ENCODE results near the gene SRCAP.

SRCAP gene

GRCh38 chr16:30760577-30761426 lies 61.8 kb downstream of the SRCAP start:
- no peak for DNase-seq

- DNase-seq: peak; percentile 35 to 76
These were observed 62.5 kb downstream of the SRCAP start for GRCh38 chr16:30761427-30761927.

- DNase-seq: peak; percentile 98 to 99
These were observed 63.2 kb downstream of the SRCAP start, which contains the start of the genes CFAP119 and RNF40 for GRCh38 chr16:30761928-30762902. Gene CFAP119, minus strand, starts transcription at chr16:30762062. Its CDS starts 314 bp downstream, at chr16:30761748. Gene RNF40, plus strand, starts transcription at chr16:30762322. Its CDS starts 224 bp downstream, at chr16:30762546.

- no peak for DNase-seq
These were observed 64.2 kb downstream of the SRCAP start for GRCh38 chr16:30762991-30763725.

- no peak for DNase-seq
These were observed 65.1 kb downstream of the SRCAP start for GRCh38 chr16:30764086-30764485.

- no peak for DNase-seq
These were observed 66.0 kb downstream of the SRCAP start for GRCh38 chr16:30764816-30765465.

- DNase-seq: no peak
These were observed 67.4 kb downstream of the SRCAP start for GRCh38 chr16:30766206-30766932.

- DNase-seq: no peak
These were observed 67.9 kb downstream of the SRCAP start for GRCh38 chr16:30766933-30767284.

- no peak for DNase-seq
These were observed 68.9 kb downstream of the SRCAP start for GRCh38 chr16:30767767-30768465.

- no peak for DNase-seq
These were observed 69.7 kb downstream of the SRCAP start for GRCh38 chr16:30768583-30769181.

- DNase-seq: peak in 1 of 2 experiments; percentile 31
These were observed 70.6 kb downstream of the SRCAP start for GRCh38 chr16:30769379-30770089.

- DNase-seq: no peak
These were observed 72.8 kb downstream of the SRCAP start for GRCh38 chr16:30771726-30772125.

- DNase-seq: no peak
These were observed 74.9 kb downstream of the SRCAP start for GRCh38 chr16:30773826-30774225.

- DNase-seq: no peak
These were observed 75.6 kb downstream of the SRCAP start for GRCh38 chr16:30774367-30775130.

- no peak for DNase-seq
These were observed 76.1 kb downstream of the SRCAP start for GRCh38 chr16:30775131-30775391.

GRCh38 chr16:30775392-30776188 lies 76.6 kb downstream of the SRCAP start:
- peak; percentile 73 to 86 for DNase-seq

GRCh38 chr16:30777591-30778297 lies 78.8 kb downstream of the SRCAP start:
- no peak for DNase-seq
